Transverse colon (tissue), 4 donors: ENCODE data around the gene SMIM5. TPM values are rescaled to one million over a fixed set of nuclear protein-coding genes. Genes with fewer than 3 reads are reported as not detected.
A peak's percentile ranks its signal among the peaks of the same experiment; 100 is the strongest.

Experiments
- DNase-seq: peaks from one replicate; pipeline ENCODE4 v3.0.0-alpha.2; 2019
- H3K27ac ChIP-seq, 4 donors: fragments of 200-600 bp; sonication (generic); 2 replicates each; pipeline ENCODE4 v1.5.1; 2016 to 2018; ENCODE audit warnings: inconsistent platforms in 4 of 4
- H3K27me3 ChIP-seq: fragments of 200-600 bp; sonication (generic); 2 replicates; pipeline ENCODE4 v1.5.1; 2017; ENCODE audit warnings: inconsistent platforms
- H3K36me3 ChIP-seq, 4 donors: fragments of 200-600 bp; sonication (generic); 2 replicates each; pipeline ENCODE4 v1.5.1; 2017 to 2019; ENCODE audit warnings: inconsistent platforms in 4 of 4
- H3K4me1 ChIP-seq, 4 donors: fragments of 200-600 bp; sonication (generic); 2 replicates each; pipeline ENCODE4 v1.5.1; 2017 to 2020; ENCODE audit warnings: inconsistent platforms in 4 of 4
- H3K4me3 ChIP-seq, 4 donors: fragments of 200-600 bp; sonication (generic); 1 replicate in 1 of 4; 2 replicates in 3 of 4; pipeline versions ENCODE4 v1.5.1 to v1.6.1; 2017 to 2019; ENCODE audit warnings: inconsistent platforms in 4 of 4
- H3K9me3 ChIP-seq, 2 donors: fragments of 200-600 bp; sonication (generic); 2 replicates each; pipeline ENCODE4 v1.5.1; 2017 to 2019; ENCODE audit warnings: inconsistent platforms in 2 of 2
- EP300 ChIP-seq: sonication (generic); formaldehyde crosslinking; IDR thresholded peaks from one replicate; pipeline ENCODE4 v1.6.1; 2017; ENCODE audit warnings: antibody characterized with exemption, low read depth
- POLR2A ChIP-seq: fragments of 450-650 bp; IDR thresholded peaks from one replicate; pipeline ENCODE4 v1.6.1; 2016; ENCODE audit warnings: antibody characterized with exemption, mild to moderate bottlenecking, moderate library complexity
- POLR2AphosphoS5 ChIP-seq, 3 donors: sonication (generic); formaldehyde crosslinking; IDR thresholded peaks; one replicate each; pipeline ENCODE4 v1.6.1; 2016; ENCODE audit warnings: antibody characterized with exemption in 3 of 3
- WGBS, 2 donors: methylation state at CpG; one replicate each; pipeline ENCODE4 v1.1.5; 2018; ENCODE audit warnings: low coverage in 1 of 2; 5-methylcytosine and 5-hydroxymethylcytosine counted together
- in situ Hi-C, 4 donors: fragments of 200-750 bp; cut with MboI; loops; one replicate each; pipeline versions ENCODE4 v1.15.0 to v1.15.1; 2017; ENCODE audit warnings: low sequenced_read_pairs in 3 of 4, low pct_ligation_motif_present in 1 of 4, low pct_unique_long_range_greater_than_20kb in 1 of 4
- intact Hi-C: fragments of 100-400 bp; cut with DNase I; formaldehyde crosslinking; loops from one replicate; pipeline ENCODE4 v1.15.1; 2023; ENCODE audit warnings: low total_unique reads
- total RNA-seq, 4 donors: library from RNA; depleted of rRNA; stranded (reverse); fragments of >200 nt; gene quantifications; one replicate each; pipeline ENCODE4 v1.1.0, GENCODE V29; 2016
- TF ChIP-seq, protein P1 (sequence below), 5 experiments: fragments of 200-600 bp in 3 of 5; fragments of 450-650 bp in 2 of 5; sonication (generic) in 3 of 5; IDR thresholded peaks; 1 replicate in 2 of 5; 2 replicates in 3 of 5; pipeline ENCODE4 v1.5.1; 2016 to 2017; ENCODE audit warnings: antibody characterized with exemption in 5 of 5, inconsistent platforms in 3 of 5, mild to moderate bottlenecking in 2 of 5, moderate library complexity in 1 of 5

SMIM5 gene
- total RNA-seq, 4 donors from 2014 or later, result 31.3 to 71.4 (median 50.0) TPM; not detected in 1

DNA sequence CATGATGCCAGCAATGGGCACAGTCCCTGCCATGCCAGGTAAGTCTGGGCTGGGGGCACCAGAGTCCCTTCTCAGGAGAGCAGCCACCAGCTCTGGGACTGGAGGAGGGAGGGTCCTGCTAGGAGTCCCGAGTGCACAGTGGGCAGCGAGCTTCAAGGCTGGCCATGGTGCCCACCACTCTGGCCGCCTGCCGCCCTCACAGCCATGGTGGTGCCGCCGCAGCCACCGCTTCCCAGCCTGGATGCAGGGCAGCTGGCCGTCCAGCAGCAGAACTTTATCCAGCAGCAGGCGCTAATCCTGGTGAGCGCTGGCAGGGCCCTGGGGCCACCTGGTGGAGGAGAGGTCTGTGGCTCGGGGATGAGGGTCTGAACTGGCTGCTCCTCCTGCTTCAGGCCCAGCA, 17.9 kb upstream of the SMIM5 start:
- H3K4me1 ChIP-seq, result peaks cover 6 to 55% (median 39%) of the 10 kb centered on the region in 4 donors
- H3K4me3 ChIP-seq, result no peak overlapping the region
- peaks cover 0 to 9% (median 0%) of the 10 kb centered on the region in 4 donors for H3K36me3 ChIP-seq
- H3K27ac ChIP-seq, result no peak overlapping the region
- WGBS, 2 donors, result 89% methylated on average over 10 of the region's 11 CpGs; no CpG with 5 or more reads in 1 of the 2 donors
- H3K27me3 ChIP-seq, result no peaks in the 10 kb centered on the region
- no peak for DNase-seq
- TF ChIP-seq EP300 (no peak), POLR2AphosphoS5 (IDR thresholded peaks at IDR 0.05) (no peak), POLR2A (no peak)
- TF ChIP-seq, protein P1, sequence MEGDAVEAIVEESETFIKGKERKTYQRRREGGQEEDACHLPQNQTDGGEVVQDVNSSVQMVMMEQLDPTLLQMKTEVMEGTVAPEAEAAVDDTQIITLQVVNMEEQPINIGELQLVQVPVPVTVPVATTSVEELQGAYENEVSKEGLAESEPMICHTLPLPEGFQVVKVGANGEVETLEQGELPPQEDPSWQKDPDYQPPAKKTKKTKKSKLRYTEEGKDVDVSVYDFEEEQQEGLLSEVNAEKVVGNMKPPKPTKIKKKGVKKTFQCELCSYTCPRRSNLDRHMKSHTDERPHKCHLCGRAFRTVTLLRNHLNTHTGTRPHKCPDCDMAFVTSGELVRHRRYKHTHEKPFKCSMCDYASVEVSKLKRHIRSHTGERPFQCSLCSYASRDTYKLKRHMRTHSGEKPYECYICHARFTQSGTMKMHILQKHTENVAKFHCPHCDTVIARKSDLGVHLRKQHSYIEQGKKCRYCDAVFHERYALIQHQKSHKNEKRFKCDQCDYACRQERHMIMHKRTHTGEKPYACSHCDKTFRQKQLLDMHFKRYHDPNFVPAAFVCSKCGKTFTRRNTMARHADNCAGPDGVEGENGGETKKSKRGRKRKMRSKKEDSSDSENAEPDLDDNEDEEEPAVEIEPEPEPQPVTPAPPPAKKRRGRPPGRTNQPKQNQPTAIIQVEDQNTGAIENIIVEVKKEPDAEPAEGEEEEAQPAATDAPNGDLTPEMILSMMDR (IDR thresholded peaks at IDR 0.05), result no peak
- in situ Hi-C loops (no loop called here), intact Hi-C loops (loop anchor here (10.0 kb wide), 1 partner anchor 680 kb away; no protein-coding TSS in a partner anchor)
- H3K9me3 ChIP-seq, result no peaks in the 10 kb centered on the region

DNA sequence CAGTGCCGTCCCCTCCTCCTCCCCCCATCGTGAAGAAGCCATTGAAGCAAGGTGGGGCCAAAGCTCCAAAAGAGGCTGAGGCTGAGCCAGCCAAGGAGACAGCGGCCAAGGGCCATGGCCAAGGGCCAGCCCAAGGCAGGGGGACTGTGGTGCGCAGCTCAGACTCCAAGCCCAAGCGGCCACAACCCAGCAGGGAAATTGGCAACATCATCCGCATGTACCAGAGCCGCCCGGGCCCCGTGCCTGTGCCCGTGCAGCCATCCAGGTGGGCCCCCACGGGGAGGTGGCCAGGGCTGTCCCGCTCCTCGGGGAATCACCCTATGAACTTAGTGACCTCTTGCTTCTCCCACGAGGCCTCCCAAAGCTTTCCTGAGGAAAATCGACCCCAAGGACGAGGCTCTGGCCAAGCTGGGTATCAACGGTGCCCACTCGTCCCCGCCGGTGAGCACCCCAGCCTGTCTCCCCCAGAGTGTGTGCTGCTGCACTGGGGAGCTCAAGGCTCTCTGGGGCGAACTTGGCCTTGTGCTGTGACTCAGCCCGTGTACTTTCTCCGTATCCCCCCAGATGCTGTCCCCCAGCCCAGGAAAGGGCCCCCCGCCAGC, 16.6 kb upstream of the SMIM5 start:
- Histone ChIP-seq H3K9me3 (no peaks in the 10 kb centered on the region), H3K27me3 (no peaks in the 10 kb centered on the region), H3K27ac (peak overlapping the region; percentile 69 to 80 (median 72)), H3K36me3 (peaks cover 0 to 9% (median 0%) of the 10 kb centered on the region in 4 donors), H3K4me3 (no peak overlapping the region), H3K4me1 (peaks cover 6 to 44% (median 28%) of the 10 kb centered on the region in 4 donors)
- TF ChIP-seq, protein P1 (IDR thresholded peaks at IDR 0.05), result no peak
- TF ChIP-seq POLR2A, result no peak
- no peak for TF ChIP-seq EP300
- TF ChIP-seq POLR2AphosphoS5 (IDR thresholded peaks at IDR 0.05), result no peak
- in situ Hi-C loops (no loop called here), intact Hi-C loops (loop anchor here (10.0 kb wide), 1 partner anchor 678 kb away; no protein-coding TSS in a partner anchor)
- 86% methylated on average over 24 of the region's 24 CpGs; no CpG with 5 or more reads in 1 of the 2 donors for WGBS, 2 donors
- DNase-seq, result no peak

DNA sequence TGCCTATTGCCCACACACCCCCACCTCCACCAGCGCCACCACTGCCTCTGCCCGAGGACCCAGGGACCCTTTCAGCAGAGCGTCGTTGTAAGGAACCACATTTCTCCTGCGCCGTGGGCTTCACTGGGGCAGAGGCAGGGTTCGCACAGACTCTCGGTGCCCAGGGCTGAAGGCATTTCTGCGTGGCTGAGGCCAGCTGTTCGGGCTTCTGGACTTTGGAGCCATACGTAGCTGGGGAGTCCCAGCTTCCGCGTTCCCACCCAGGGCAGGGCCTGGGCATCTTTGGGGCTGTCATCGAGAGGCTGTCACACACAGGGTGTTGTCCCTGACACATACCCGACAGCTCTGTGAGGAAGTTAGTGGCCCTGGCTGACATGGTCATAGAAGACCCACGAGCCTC, 16.0 kb upstream of the SMIM5 start:
- Histone ChIP-seq H3K9me3 (no peaks in the 10 kb centered on the region), H3K27me3 (no peaks in the 10 kb centered on the region), H3K4me3 (no peak overlapping the region), H3K27ac (peak overlapping the region; percentile 69 to 80 (median 72)), H3K4me1 (peaks cover 6 to 40% (median 25%) of the 10 kb centered on the region in 4 donors), H3K36me3 (peaks cover 0 to 9% (median 0%) of the 10 kb centered on the region in 4 donors)
- 56% methylated on average over 12 of the region's 16 CpGs; no CpG with 5 or more reads in 1 of the 2 donors for WGBS, 2 donors
- in situ Hi-C loops, result no loop called here
- TF ChIP-seq POLR2AphosphoS5 (IDR thresholded peaks at IDR 0.05), result peak in 2 of 3 donors; percentile 89
- TF ChIP-seq, protein P1 (IDR thresholded peaks at IDR 0.05), result no peak
- TF ChIP-seq EP300, result peak; percentile 88
- TF ChIP-seq POLR2A, result peak; percentile 70
- DNase-seq, result peak; percentile 92
- intact Hi-C loops, result loop anchor here (10.0 kb wide), 1 partner anchor 678 kb away; no protein-coding TSS in a partner anchor

DNA sequence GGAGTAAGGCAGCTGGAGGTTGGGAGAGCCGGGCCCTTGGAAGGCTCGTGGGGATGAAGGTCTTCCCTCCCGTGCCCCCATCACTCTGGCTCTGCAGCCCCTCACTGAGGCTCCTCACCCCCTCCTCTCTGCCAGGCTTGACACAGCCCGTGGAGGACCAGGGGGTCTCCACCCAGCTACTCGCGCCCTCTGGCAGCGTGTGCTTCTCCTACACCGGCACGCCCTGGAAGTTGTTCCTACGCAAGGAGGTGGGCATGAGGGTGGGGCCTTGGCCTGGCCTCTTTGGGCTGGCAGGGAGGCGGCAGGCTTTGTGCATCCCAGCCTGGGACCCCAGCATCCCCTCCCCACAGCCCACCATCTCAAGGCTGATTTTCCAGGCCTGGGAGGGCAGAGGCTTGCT, 15.6 kb upstream of the SMIM5 start:
- peaks cover 0 to 6% (median 0%) of the 10 kb centered on the region in 4 donors for H3K36me3 ChIP-seq
- in situ Hi-C loops, result no loop called here
- no peak overlapping the region for H3K4me3 ChIP-seq
- peaks cover 6 to 35% (median 21%) of the 10 kb centered on the region in 4 donors for H3K4me1 ChIP-seq
- no peak for DNase-seq
- intact Hi-C loops, result loop anchor here (10.0 kb wide), 1 partner anchor 677 kb away; no protein-coding TSS in a partner anchor
- H3K27me3 ChIP-seq, result no peaks in the 10 kb centered on the region
- H3K27ac ChIP-seq, result peak overlapping the region; percentile 69 to 80 (median 72)
- no peaks in the 10 kb centered on the region for H3K9me3 ChIP-seq
- TF ChIP-seq, protein P1 (IDR thresholded peaks at IDR 0.05), result no peak
- TF ChIP-seq EP300, result no peak
- WGBS, 2 donors, result 82% methylated on average over 11 of the region's 11 CpGs; no CpG with 5 or more reads in 1 of the 2 donors
